KOPT-K1 (cell line): Measurements from ENCODE around the gene MICA.
"Not testable (repeated sequence)": the region's sequence is repeated elsewhere in the genome, so short reads cannot be mapped to it uniquely, and the experiment has no call there.

Experiments
- H3K27ac ChIP-seq: fragments of 200-600 bp; sonication (generic); 2 replicates; pipeline ENCODE4 v1.5.1; 2016; ENCODE audit warnings: antibody characterized with exemption, mild to moderate bottlenecking, low read depth, low read length; ENCODE audit not compliant: poor library complexity, severe bottlenecking
- H3K36me3 ChIP-seq: fragments of 200-600 bp; sonication (generic); 2 replicates; pipeline ENCODE4 v1.5.1; 2017; ENCODE audit warnings: antibody characterized with exemption, mild to moderate bottlenecking, low read length, moderate library complexity; ENCODE audit not compliant: insufficient read depth
- H3K9me3 ChIP-seq: fragments of 200-600 bp; sonication (generic); 2 replicates; pipeline ENCODE4 v1.5.1; 2017; ENCODE audit warnings: antibody characterized with exemption, low read length, mild to moderate bottlenecking; ENCODE audit not compliant: insufficient read depth, poor library complexity, severe bottlenecking

MICA gene

GRCh38 chr6:31416394-31417014, 13.1 kb downstream of the MICA start:
- Histone ChIP-seq H3K36me3 (peaks cover 52% of the 10 kb centered on the region), H3K27ac (no peak overlapping the region), H3K9me3 (no peaks in the 10 kb centered on the region)

- no peaks in the 10 kb centered on the region for H3K9me3 ChIP-seq
- H3K27ac ChIP-seq: no peak overlapping the region
- H3K36me3 ChIP-seq: peaks cover 35% of the 10 kb centered on the region
Measured at GRCh38 chr6:31418251-31418650, 14.9 kb downstream of the MICA start.

- Histone ChIP-seq H3K36me3 (peaks cover 22% of the 10 kb centered on the region), H3K27ac (no peak overlapping the region), H3K9me3 (no peaks in the 10 kb centered on the region)
Measured at GRCh38 chr6:31419842-31420241, 16.4 kb downstream of the MICA start.

GRCh38 chr6:31420546-31420945, 17.2 kb downstream of the MICA start:
- H3K9me3 ChIP-seq: no peaks in the 10 kb centered on the region
- H3K36me3 ChIP-seq: peaks cover 17% of the 10 kb centered on the region
- H3K27ac ChIP-seq: no peak overlapping the region

GRCh38 chr6:31422587-31422986, 19.2 kb downstream of the MICA start:
- no peaks in the 10 kb centered on the region for H3K36me3 ChIP-seq
- H3K27ac ChIP-seq: no peak overlapping the region
- no peaks in the 10 kb centered on the region for H3K9me3 ChIP-seq

GRCh38 chr6:31423550-31423949, 20.2 kb downstream of the MICA start:
- no peak overlapping the region for H3K27ac ChIP-seq
- no peaks in the 10 kb centered on the region for H3K36me3 ChIP-seq
- no peaks in the 10 kb centered on the region for H3K9me3 ChIP-seq

- Histone ChIP-seq H3K27ac (no peak overlapping the region), H3K9me3 (peaks cover 10% of the 10 kb centered on the region), H3K36me3 (no peaks in the 10 kb centered on the region)
Measured at GRCh38 chr6:31426395-31427354, 23.3 kb downstream of the MICA start.

- no peaks in the 10 kb centered on the region for H3K36me3 ChIP-seq
- no peak overlapping the region for H3K27ac ChIP-seq
- H3K9me3 ChIP-seq: peaks cover 10% of the 10 kb centered on the region
Measured at GRCh38 chr6:31430449-31430848, 27.1 kb downstream of the MICA start.

GRCh38 chr6:31435051-31435450, 31.7 kb downstream of the MICA start:
- not testable (repeated sequence) for H3K27ac ChIP-seq, H3K36me3 ChIP-seq
- peaks cover 24% of the 10 kb centered on the region for H3K9me3 ChIP-seq

GRCh38 chr6:31438222-31438621, 34.8 kb downstream of the MICA start:
- H3K27ac ChIP-seq: no peak overlapping the region
- no peaks in the 10 kb centered on the region for H3K36me3 ChIP-seq
- peaks cover 18% of the 10 kb centered on the region for H3K9me3 ChIP-seq

GRCh38 chr6:31438677-31439076, 35.3 kb downstream of the MICA start:
- Histone ChIP-seq H3K36me3 (no peaks in the 10 kb centered on the region), H3K27ac (no peak overlapping the region), H3K9me3 (peaks cover 18% of the 10 kb centered on the region)

GRCh38 chr6:31441365-31442267, 38.2 kb downstream of the MICA start:
- Histone ChIP-seq H3K27ac (no peak overlapping the region), H3K36me3 (no peaks in the 10 kb centered on the region), H3K9me3 (peaks cover 18% of the 10 kb centered on the region)

GRCh38 chr6:31446481-31446880, 43.1 kb downstream of the MICA start:
- Histone ChIP-seq H3K27ac (no peak overlapping the region), H3K9me3 (peaks cover 4% of the 10 kb centered on the region), H3K36me3 (no peaks in the 10 kb centered on the region)

GRCh38 chr6:31446999-31447789, 43.8 kb downstream of the MICA start:
- H3K9me3 ChIP-seq, H3K27ac ChIP-seq, H3K36me3 ChIP-seq: not testable (repeated sequence)
